Liver (tissue), 9 donors: ENCODE measurements around the gene SH3RF3. TPM values are rescaled to one million over a fixed set of nuclear protein-coding genes. Genes with fewer than 3 reads are reported as not detected.
A peak's percentile ranks its signal among the peaks of the same experiment; 100 is the strongest.

ENCODE experiments used
- DNase-seq: peaks from one replicate; pipeline ENCODE4 v3.0.0-alpha.2; 2017; ENCODE audit warnings: low spot score
- H3K27ac ChIP-seq, 2 donors: one replicate each; pipeline ENCODE4 v1.7.0; 2013; ENCODE audit warnings: inconsistent platforms in 2 of 2, low read length in 2 of 2, control low read depth in 1 of 2, low read depth in 1 of 2, mild to moderate bottlenecking in 1 of 2
- H3K27me3 ChIP-seq, 4 donors: one replicate each; pipeline versions ENCODE4 v1.6.1 to v1.7.0; 2013; ENCODE audit warnings: low read length in 3 of 4, inconsistent platforms in 1 of 4, mild to moderate bottlenecking in 1 of 4, moderate library complexity in 1 of 4; ENCODE audit not compliant: control insufficient read depth in 4 of 4, insufficient read depth in 4 of 4
- H3K36me3 ChIP-seq, 4 donors: one replicate each; pipeline versions ENCODE4 v1.6.1 to v1.7.0; 2013; ENCODE audit warnings: low read length in 3 of 4, mild to moderate bottlenecking in 3 of 4, low read depth in 1 of 4, moderate library complexity in 1 of 4; ENCODE audit not compliant: control insufficient read depth in 4 of 4, insufficient read depth in 3 of 4
- H3K4me1 ChIP-seq, 4 donors: one replicate each; pipeline versions ENCODE4 v1.6.1 to v1.7.0; 2013; ENCODE audit warnings: low read length in 3 of 4, mild to moderate bottlenecking in 3 of 4, moderate library complexity in 1 of 4; ENCODE audit not compliant: control insufficient read depth in 4 of 4, insufficient read depth in 4 of 4
- H3K4me3 ChIP-seq, 3 donors: one replicate each; pipeline versions ENCODE4 v1.6.1 to v1.7.0; 2013; ENCODE audit warnings: low read length in 3 of 3, control low read depth in 1 of 3, low read depth in 1 of 3, mild to moderate bottlenecking in 1 of 3
- H3K9ac ChIP-seq, 2 donors: one replicate each; pipeline ENCODE4 v1.7.0; 2013; ENCODE audit warnings: low read length in 2 of 2, mild to moderate bottlenecking in 2 of 2, moderate library complexity in 2 of 2, control low read depth in 1 of 2, low read depth in 1 of 2
- H3K9me3 ChIP-seq, 4 donors: one replicate each; pipeline versions ENCODE4 v1.6.1 to v1.7.0; 2013; ENCODE audit warnings: low read length in 3 of 4; ENCODE audit not compliant: control insufficient read depth in 4 of 4
- ATF3 ChIP-seq: IDR thresholded peaks from 2 replicates; pipeline ENCODE4 v1.6.1; 2016; ENCODE audit warnings: antibody characterized with exemption
- CTCF ChIP-seq: fragments of 150-350 bp; IDR thresholded peaks from 2 replicates; pipeline ENCODE4 v1.5.1; 2017; ENCODE audit warnings: improper control_type of control experiment, low read depth, low read length; ENCODE audit not compliant: missing input control
- EGR1 ChIP-seq, 2 donors: IDR thresholded peaks; 2 replicates each; pipeline ENCODE4 v1.6.1; 2016 to 2018; ENCODE audit warnings: antibody characterized with exemption in 2 of 2, low read depth in 2 of 2
- FOXA1 ChIP-seq: IDR thresholded peaks from 2 replicates; pipeline ENCODE4 v1.6.1; 2016; ENCODE audit warnings: antibody characterized with exemption
- FOXA2 ChIP-seq: IDR thresholded peaks from 2 replicates; pipeline ENCODE4 v1.6.1; 2016; ENCODE audit warnings: antibody characterized with exemption
- GABPA ChIP-seq, 2 donors: IDR thresholded peaks in 1 of 2; conservative IDR thresholded peaks in 1 of 2; 2 replicates each; pipeline ENCODE4 v1.6.1; 2016; ENCODE audit warnings: antibody characterized with exemption in 2 of 2, mild to moderate bottlenecking in 1 of 2, moderate library complexity in 1 of 2
- HNF4A ChIP-seq, 2 donors: conservative IDR thresholded peaks; 2 replicates each; pipeline ENCODE4 v1.6.1; 2016; ENCODE audit warnings: antibody characterized with exemption in 2 of 2, mild to moderate bottlenecking in 2 of 2
- HNF4G ChIP-seq: IDR thresholded peaks from 2 replicates; pipeline ENCODE4 v1.6.1; 2016; ENCODE audit warnings: antibody characterized with exemption
- JUND ChIP-seq, 2 donors: IDR thresholded peaks; 2 replicates each; pipeline ENCODE4 v1.6.1; 2016; ENCODE audit warnings: antibody characterized with exemption in 2 of 2
- MAX ChIP-seq: IDR thresholded peaks from 2 replicates; pipeline ENCODE4 v1.6.1; 2016; ENCODE audit warnings: antibody characterized with exemption
- NR2F2 ChIP-seq: IDR thresholded peaks from 2 replicates; pipeline ENCODE4 v1.6.1; 2016; ENCODE audit warnings: antibody characterized with exemption
- RAD21 ChIP-seq, 2 donors: IDR thresholded peaks; 2 replicates each; pipeline ENCODE4 v1.6.1; 2016; ENCODE audit warnings: antibody characterized with exemption in 2 of 2, mild to moderate bottlenecking in 2 of 2
- REST ChIP-seq: IDR thresholded peaks from 2 replicates; pipeline ENCODE4 v1.6.1; 2016; ENCODE audit warnings: antibody characterized with exemption, mild to moderate bottlenecking
- RXRA ChIP-seq, 2 donors: IDR thresholded peaks; 2 replicates each; pipeline ENCODE4 v1.6.1; 2017 to 2018; ENCODE audit warnings: antibody characterized with exemption in 2 of 2, mild to moderate bottlenecking in 1 of 2
- SP1 ChIP-seq: IDR thresholded peaks from 2 replicates; pipeline ENCODE4 v1.6.1; 2018; ENCODE audit warnings: antibody characterized with exemption, mild to moderate bottlenecking
- TAF1 ChIP-seq: conservative IDR thresholded peaks from 2 replicates; pipeline ENCODE4 v1.6.1; 2016; ENCODE audit warnings: antibody characterized with exemption, mild to moderate bottlenecking
- YY1 ChIP-seq: IDR thresholded peaks from 2 replicates; pipeline ENCODE4 v1.6.1; 2016; ENCODE audit warnings: antibody characterized with exemption, mild to moderate bottlenecking
- ZBTB33 ChIP-seq: IDR thresholded peaks from 2 replicates; pipeline ENCODE4 v1.6.1; 2016; ENCODE audit warnings: antibody characterized with exemption
- WGBS: extraction: QIAGEN DNeasy Blood & Tissue Kit; methylation state at CpG from one replicate; pipeline ENCODE4 v1.1.7; 2013; 5-methylcytosine and 5-hydroxymethylcytosine counted together
- polyA plus RNA-seq, 2 donors: library from polyadenylated mRNA; stranded (reverse) in 1 of 2; unstranded in 1 of 2; fragments of 200-250 nt in 1 of 2; fragments of >200 nt in 1 of 2; fragmentation: Nextera tagmentation in 1 of 2; extraction: Ambion mirVana in 1 of 2; gene quantifications; one replicate each; pipeline versions ENCODE4 v1.2.1 to v1.2.3, GENCODE V29; 2013 to 2015
- total RNA-seq, 2 donors: library from RNA; depleted of rRNA; stranded (reverse); fragments of >200 nt; gene quantifications; one replicate each; pipeline ENCODE4 v1.2.3, GENCODE V29; 2014
- donor health status: healthy.
- donor health status: healthy.
- donor health status: healthy.
- donor health status: healthy.
- donor health status: healthy.

Gene SH3RF3
- total and polyA plus RNA-seq, 4 donors, result 0.11 to 1.0 (median 0.54) TPM

- Histone ChIP-seq H3K36me3 (no peaks in the 10 kb centered on the region), H3K27me3 (no peaks in the 10 kb centered on the region), H3K4me1 (peaks cover 0 to 17% (median 12%) of the 10 kb centered on the region in 4 donors), H3K4me3 (no peak overlapping the region), H3K27ac (no peak overlapping the region), H3K9me3 (no peaks in the 10 kb centered on the region), H3K9ac (no peak overlapping the region)
- TF ChIP-seq JUND (IDR thresholded peaks at IDR 0.05), result no peak
- no peak for TF ChIP-seq FOXA2
- no peak for TF ChIP-seq RXRA (IDR thresholded peaks at IDR 0.05)
- TF ChIP-seq GABPA (IDR thresholded peaks at IDR 0.05 in 1 of 2, conservative IDR thresholded peaks at IDR 0.05 in 1 of 2), result no peak
- TF ChIP-seq HNF4G, result no peak
- no peak for TF ChIP-seq RAD21 (IDR thresholded peaks at IDR 0.05)
- TF ChIP-seq TAF1, result no peak
- 80% methylated on average over 8 of the region's 8 CpGs for WGBS
- DNase-seq, result no peak
Measured at GRCh38 chr2:109508556-109508955, 379.6 kb downstream of the SH3RF3 start.

GRCh38 chr2:109510136-109511028 is 381.4 kb downstream of the SH3RF3 start:
- Histone ChIP-seq H3K4me3 (no peak overlapping the region), H3K27ac (no peak overlapping the region), H3K4me1 (peaks cover 0 to 17% (median 12%) of the 10 kb centered on the region in 4 donors), H3K9me3 (no peaks in the 10 kb centered on the region), H3K9ac (no peak overlapping the region), H3K36me3 (no peaks in the 10 kb centered on the region), H3K27me3 (no peaks in the 10 kb centered on the region)
- WGBS, result 51% methylated on average over 19 of the region's 19 CpGs
- TF ChIP-seq FOXA1 (no peak), ATF3 (no peak), TAF1 (no peak), ZBTB33 (no peak), RXRA (IDR thresholded peaks at IDR 0.05) (peak; percentile 16 to 55), MAX (no peak), GABPA (IDR thresholded peaks at IDR 0.05 in 1 of 2, conservative IDR thresholded peaks at IDR 0.05 in 1 of 2) (no peak), JUND (IDR thresholded peaks at IDR 0.05) (no peak), SP1 (no peak), REST (no peak), HNF4A (conservative IDR thresholded peaks at IDR 0.05) (peak; percentile 38 to 69), YY1 (no peak), HNF4G (no peak), CTCF (peak; percentile 94), FOXA2 (no peak), NR2F2 (no peak), EGR1 (IDR thresholded peaks at IDR 0.05; ENCODE audit: low read depth in 2 of 2) (no peak), RAD21 (IDR thresholded peaks at IDR 0.05) (peak; percentile 96 to 97)
- DNase-seq, result peak; percentile 81
